Activated CD8-positive, alpha-beta T cell treated with anti-CD3 and anti-CD28 coated beads, Interleukin-2, amount 10 ng/mL, durations not matched to agents 7 days and 5 days (primary cell): ENCODE results near the gene ENTPD3. TPM values are rescaled to one million over a fixed set of nuclear protein-coding genes. Genes with fewer than 3 reads are reported as not detected.
"Not testable (repeated sequence)": the region's sequence is repeated elsewhere in the genome, so short reads cannot be mapped to it uniquely, and the experiment has no call there.

Source experiments
- ATAC-seq: fragments of 150-1000 bp; cut with Tn5 transposase; one replicate; pipeline ENCODE4 v1.10.0; 2021; ENCODE audit warnings: moderate library complexity
- CTCF ChIA-PET: fragments of 350-600 bp; sonication (Branson Sonifier 250); formaldehyde crosslinking; loops from one replicate; lab custom pipeline; 2021; ENCODE audit warnings: antibody characterized with exemption; lab: Charles Lee
- POLR2A ChIA-PET: fragments of 350-600 bp; sonication (Branson Sonifier 250); formaldehyde crosslinking; loops from one replicate; lab custom pipeline; 2021; ENCODE audit warnings: antibody characterized with exemption; lab: Charles Lee
- DNase-seq: peaks from one replicate; pipeline ENCODE4 v3.0.0-alpha.2; 2020
- H3K27ac Mint-ChIP-seq: one replicate; pipeline ENCODE4 v1.8.0; 2021; ENCODE audit warnings: mild to moderate bottlenecking, mixed read lengths
- H3K27me3 Mint-ChIP-seq: one replicate; pipeline ENCODE4 v1.8.0; 2021; ENCODE audit warnings: low read depth, mixed read lengths
- H3K36me3 Mint-ChIP-seq: one replicate; pipeline ENCODE4 v1.8.0; 2021; ENCODE audit warnings: low read depth, mixed read lengths
- H3K4me1 Mint-ChIP-seq: one replicate; pipeline ENCODE4 v1.8.0; 2021; ENCODE audit warnings: low read depth, mixed read lengths
- H3K4me3 Mint-ChIP-seq: one replicate; pipeline ENCODE4 v1.8.0; 2021; ENCODE audit warnings: mild to moderate bottlenecking, mixed read lengths
- H3K9me3 Mint-ChIP-seq: one replicate; pipeline ENCODE4 v1.8.0; 2022; ENCODE audit warnings: mixed read lengths; ENCODE audit not compliant: insufficient read depth
- total RNA-seq, 2 experiments: library from RNA; stranded (reverse); gene quantifications; one replicate each; pipeline ENCODE4 v1.2.3, GENCODE V29; 2021

The ENTPD3 gene
- total RNA-seq, 2 experiments from 2014 or later: not detected

- ChIA-PET CTCF (interaction anchor here (1.2 to 2.5 kb wide), 3 partner anchors 53 to 144 kb away, joined by 4 to 8 read pairs (median 5); partner anchors contain the start of genes EIF1B and ZNF620), POLR2A (interaction anchor here (0.5 to 2.2 kb wide), 5 partner anchors 25 to 283 kb away, joined by 3 to 12 read pairs (median 5); partner anchors contain the start of genes EIF1B and ZNF619)
- peaks cover under 1% of the 10 kb centered on the region for H3K36me3 Mint-ChIP-seq
- peak overlapping the region; percentile 89 for H3K4me3 Mint-ChIP-seq
- ATAC-seq: no peak
- H3K27ac Mint-ChIP-seq: peak overlapping the region; percentile 98
- DNase-seq: no peak
- peaks cover 42% of the 10 kb centered on the region for H3K4me1 Mint-ChIP-seq
- no peaks in the 10 kb centered on the region for H3K27me3 Mint-ChIP-seq
- no peaks in the 10 kb centered on the region for H3K9me3 Mint-ChIP-seq
Measured at GRCh38 chr3:40452562-40452875, 65.5 kb downstream of the ENTPD3 start.

GRCh38 chr3:40452876-40453730 is 66.1 kb downstream of the ENTPD3 start:
- no peaks in the 10 kb centered on the region for H3K27me3 Mint-ChIP-seq
- H3K4me1 Mint-ChIP-seq: peaks cover 46% of the 10 kb centered on the region
- H3K36me3 Mint-ChIP-seq: peaks cover 6% of the 10 kb centered on the region
- POLR2A ChIA-PET: interaction anchor here (0.5 to 2.2 kb wide), 10 partner anchors 9 to 746 kb away, joined by 3 to 12 read pairs (median 5); partner anchors contain the start of genes CTNNB1, EIF1B, ZNF619 and ZNF621
- CTCF ChIA-PET: interaction anchor here (1.1 to 2.5 kb wide), 5 partner anchors 53 to 144 kb away, joined by 3 to 8 read pairs (median 4); partner anchors contain the start of genes EIF1B and ZNF620
- ATAC-seq (peak; percentile 93), DNase-seq (peak; percentile 99)
- peak overlapping the region; percentile 98 for H3K27ac Mint-ChIP-seq
- peak overlapping the region; percentile 89 for H3K4me3 Mint-ChIP-seq
- H3K9me3 Mint-ChIP-seq: no peaks in the 10 kb centered on the region

GRCh38 chr3:40453933-40454332 is 66.9 kb downstream of the ENTPD3 start:
- Mint-ChIP-seq H3K27me3 (no peaks in the 10 kb centered on the region), H3K27ac (peak overlapping the region; percentile 98), H3K4me1 (peaks cover 54% of the 10 kb centered on the region), H3K36me3 (peaks cover 14% of the 10 kb centered on the region), H3K9me3 (no peaks in the 10 kb centered on the region), H3K4me3 (peak overlapping the region; percentile 89)
- no peak for DNase-seq
- POLR2A ChIA-PET: interaction anchor here (0.6 to 2.2 kb wide), 6 partner anchors 8 to 745 kb away, joined by 3 to 12 read pairs (median 5); partner anchors contain the start of genes CTNNB1, ZNF619 and ZNF621
- ATAC-seq: no peak
- CTCF ChIA-PET: interaction anchor here (1.1 to 2.0 kb wide), 4 partner anchors 70 to 145 kb away, joined by 3 to 8 read pairs (median 4); partner anchors contain the start of gene EIF1B

- no peaks in the 10 kb centered on the region for H3K27me3 Mint-ChIP-seq
- H3K4me1 Mint-ChIP-seq: peaks cover 65% of the 10 kb centered on the region
- DNase-seq (no peak), ATAC-seq (no peak)
- ChIA-PET CTCF (no interaction called here), POLR2A (interaction anchor here (2.2 kb wide), 1 partner anchor 70 kb away, joined by 5 read pairs; the partner anchor contains the start of gene ZNF621)
- H3K36me3 Mint-ChIP-seq: peaks cover 23% of the 10 kb centered on the region
- H3K4me3 Mint-ChIP-seq: peak overlapping the region; percentile 82
- no peak overlapping the region for H3K27ac Mint-ChIP-seq
- no peaks in the 10 kb centered on the region for H3K9me3 Mint-ChIP-seq
Measured at GRCh38 chr3:40455328-40455727, 68.3 kb downstream of the ENTPD3 start.

GRCh38 chr3:40456279-40456939 is 69.4 kb downstream of the ENTPD3 start:
- H3K4me3 Mint-ChIP-seq: peak overlapping the region; percentile 82
- peak overlapping the region; percentile 84 for H3K27ac Mint-ChIP-seq
- H3K4me1 Mint-ChIP-seq: peaks cover 70% of the 10 kb centered on the region

GRCh38 chr3:40456940-40457823 is 70.2 kb downstream of the ENTPD3 start, which contains the start of gene RPL14:
TSS of gene RPL14 (plus strand) at chr3:40457339. CDS start at chr3:40457472, 133 bp downstream.
- peaks cover 36% of the 10 kb centered on the region for H3K36me3 Mint-ChIP-seq
- POLR2A ChIA-PET: interaction anchor here (0.7 to 2.1 kb wide), 13 partner anchors 13 to 742 kb away, joined by 3 to 17 read pairs (median 4); partner anchors contain the start of genes CTNNB1, ZNF619, ZNF620 and ZNF621
- ATAC-seq (peak; percentile 76), DNase-seq (peak; percentile 97)
- H3K27me3 Mint-ChIP-seq: no peaks in the 10 kb centered on the region
- no peaks in the 10 kb centered on the region for H3K9me3 Mint-ChIP-seq
- peaks cover 67% of the 10 kb centered on the region for H3K4me1 Mint-ChIP-seq
- peak within 1 kb of the TSS; percentile 94 for H3K27ac Mint-ChIP-seq
- CTCF ChIA-PET: interaction anchor here (0.9 to 1.4 kb wide), 2 partner anchors 21 to 69 kb away, joined by 3 read pairs; no protein-coding TSS in a partner anchor
- peak within 1 kb of the TSS; percentile 82 for H3K4me3 Mint-ChIP-seq

More at GRCh38 chr3:40456279-40456939, 69.4 kb downstream of the ENTPD3 start:
- CTCF ChIA-PET: interaction anchor here (0.9 to 1.4 kb wide), 2 partner anchors 21 to 69 kb away, joined by 3 read pairs; no protein-coding TSS in a partner anchor
- H3K36me3 Mint-ChIP-seq: peaks cover 29% of the 10 kb centered on the region
- no peaks in the 10 kb centered on the region for H3K9me3 Mint-ChIP-seq
- POLR2A ChIA-PET: interaction anchor here (0.7 to 2.1 kb wide), 12 partner anchors 13 to 743 kb away, joined by 3 to 17 read pairs (median 4); partner anchors contain the start of genes CTNNB1, ZNF619, ZNF620 and ZNF621
- no peak for ATAC-seq
- no peak for DNase-seq
- H3K27me3 Mint-ChIP-seq: no peaks in the 10 kb centered on the region

- H3K9me3 Mint-ChIP-seq: no peaks in the 10 kb centered on the region
- H3K36me3 Mint-ChIP-seq: peaks cover 45% of the 10 kb centered on the region
- DNase-seq (no peak), ATAC-seq (no peak)
- H3K4me1 Mint-ChIP-seq: peaks cover 66% of the 10 kb centered on the region
- H3K27ac Mint-ChIP-seq: peak overlapping the region; percentile 94
- POLR2A ChIA-PET: interaction anchor here (2.0 to 2.1 kb wide), 2 partner anchors 19 to 47 kb away, joined by 7 to 17 read pairs; partner anchors contain the start of genes ZNF619 and ZNF620
- peak overlapping the region; percentile 82 for H3K4me3 Mint-ChIP-seq
- no peaks in the 10 kb centered on the region for H3K27me3 Mint-ChIP-seq
- CTCF ChIA-PET: no interaction called here
Measured at GRCh38 chr3:40458473-40458872, 71.5 kb downstream of the ENTPD3 start.

- POLR2A ChIA-PET: interaction anchor here (0.9 kb wide), 1 partner anchor 17 kb away, joined by 3 read pairs; the partner anchor contains the start of gene ZNF619
- H3K4me1 Mint-ChIP-seq: peaks cover 71% of the 10 kb centered on the region
- CTCF ChIA-PET, ATAC-seq, H3K27ac Mint-ChIP-seq, DNase-seq, H3K9me3 Mint-ChIP-seq, H3K27me3 Mint-ChIP-seq: not testable (repeated sequence)
- H3K4me3 Mint-ChIP-seq: peak overlapping the region; percentile 22
- peaks cover 63% of the 10 kb centered on the region for H3K36me3 Mint-ChIP-seq
Measured at GRCh38 chr3:40460481-40460880, 73.5 kb downstream of the ENTPD3 start.

- Mint-ChIP-seq H3K4me3 (no peak overlapping the region), H3K27ac (peak overlapping the region; percentile 43), H3K27me3 (no peaks in the 10 kb centered on the region), H3K36me3 (peaks cover 69% of the 10 kb centered on the region), H3K4me1 (peaks cover 65% of the 10 kb centered on the region), H3K9me3 (no peaks in the 10 kb centered on the region)
- ATAC-seq (no peak), DNase-seq (no peak)
- CTCF ChIA-PET: no interaction called here
- POLR2A ChIA-PET: interaction anchor here (0.7 kb wide), 1 partner anchor 8 kb away, joined by 5 read pairs; no protein-coding TSS in a partner anchor
Measured at GRCh38 chr3:40461161-40461560, 74.2 kb downstream of the ENTPD3 start.

GRCh38 chr3:40462838-40463237 is 75.9 kb downstream of the ENTPD3 start:
- H3K27me3 Mint-ChIP-seq, POLR2A ChIA-PET, ATAC-seq, DNase-seq, H3K27ac Mint-ChIP-seq, H3K9me3 Mint-ChIP-seq, CTCF ChIA-PET, H3K4me3 Mint-ChIP-seq: not testable (repeated sequence)
- Mint-ChIP-seq H3K36me3 (peaks cover 80% of the 10 kb centered on the region), H3K4me1 (peaks cover 60% of the 10 kb centered on the region)
